GM19395 (cell line): ENCODE data around the gene RHOBTB3.

Experiments used
- ATAC-seq: cut with Tn5 transposase; IDR thresholded peaks from one replicate; pipeline ENCODE4 v1.9.1; 2021; ENCODE audit warnings: mild to moderate bottlenecking, moderate library complexity; ENCODE audit not compliant: unreplicated experiment

RHOBTB3 gene

GRCh38 chr5:95837492-95837891 lies 106.4 kb downstream of the RHOBTB3 start:
- no peak for ATAC-seq

DNA sequence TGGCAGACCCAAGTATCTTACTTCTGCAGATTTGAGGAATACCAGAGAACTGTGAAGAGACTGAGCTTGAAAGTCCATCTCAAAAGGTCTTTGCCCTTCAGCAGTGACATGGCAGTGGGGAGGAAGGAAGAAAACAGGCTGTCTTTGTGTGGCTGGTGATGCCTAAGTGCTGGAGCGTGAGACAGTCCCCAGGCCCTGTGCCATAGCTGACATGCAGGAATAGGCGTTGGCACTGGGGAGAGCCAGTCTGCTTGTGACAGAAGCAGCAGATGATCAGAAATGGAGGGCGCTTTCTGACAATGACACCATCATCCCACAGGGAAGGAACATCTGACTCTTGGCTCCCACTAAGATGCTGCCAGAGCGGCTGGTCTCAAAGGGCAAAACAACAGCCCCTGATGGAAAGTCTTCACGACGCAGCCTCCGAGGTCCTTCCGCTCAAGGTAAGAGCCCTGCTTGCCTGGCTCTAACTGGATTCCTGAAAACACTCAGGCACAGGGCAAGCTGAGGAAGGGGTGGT lies 106.9 kb downstream of the RHOBTB3 start:
- no peak for ATAC-seq

DNA sequence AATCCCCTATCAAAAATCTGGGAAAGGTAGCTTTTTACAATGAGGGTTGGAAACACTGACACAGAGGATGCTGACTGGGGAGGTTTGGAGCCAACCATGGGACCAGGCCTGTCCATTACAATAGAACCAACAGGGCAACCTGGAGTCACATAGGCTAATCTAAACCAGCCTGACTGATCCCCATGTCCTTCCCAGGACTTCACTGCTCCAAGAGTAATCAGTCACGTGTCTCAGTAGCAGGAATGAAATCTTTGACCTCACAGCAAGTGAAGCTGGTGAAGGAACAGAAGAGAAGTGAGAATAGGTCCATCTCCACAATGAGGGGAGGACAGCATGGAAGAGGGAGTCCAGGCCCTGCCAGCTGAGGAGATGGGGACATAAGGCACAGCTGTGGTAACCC lies 107.4 kb downstream of the RHOBTB3 start:
- no peak for ATAC-seq

GRCh38 chr5:95839658-95840057 lies 108.5 kb downstream of the RHOBTB3 start:
- no peak for ATAC-seq

- ATAC-seq = no peak
These were observed 110.0 kb downstream of the RHOBTB3 start for GRCh38 chr5:95840956-95841705.

GRCh38 chr5:95841914-95842812 lies 111.0 kb downstream of the RHOBTB3 start:
- no peak for ATAC-seq

GRCh38 chr5:95842854-95843544 lies 111.9 kb downstream of the RHOBTB3 start:
- peak; percentile 95 for ATAC-seq

- ATAC-seq = no peak
These were observed 112.6 kb downstream of the RHOBTB3 start for GRCh38 chr5:95843733-95844223.

GRCh38 chr5:95845391-95845790 lies 114.3 kb downstream of the RHOBTB3 start:
- ATAC-seq = no peak
